GM23338 (cell line): Measurements from ENCODE around the gene ZNF276. TPM values are rescaled to one million over a fixed set of nuclear protein-coding genes. Genes with fewer than 3 reads are reported as not detected.

Experiments used
- ATAC-seq: fragments of 200-7000 bp; cut with Tn5 transposase; 3 replicates; pipeline ENCODE4 v1.9.1; 2020
- DNase-seq: peaks from one replicate; pipeline ENCODE4 v3.0.0-alpha.2; 2015; ENCODE audit warnings: low spot score
- H2AFZ ChIP-seq: fragments of 200-600 bp; sonication (generic); 2 replicates; pipeline ENCODE4 v1.8.0; 2016; ENCODE audit warnings: antibody characterized with exemption, mild to moderate bottlenecking, moderate library complexity
- H3F3A ChIP-seq: fragments of 200-600 bp; sonication (generic); replicated peaks from 2 replicates; pipeline ENCODE4 v1.8.0; 2017; ENCODE audit warnings: antibody characterized with exemption, mixed run types, low read depth
- H3K27ac ChIP-seq: fragments of 200-600 bp; sonication (generic); 2 replicates; pipeline ENCODE4 v1.6.1; 2016; ENCODE audit warnings: low read depth
- H3K27me3 ChIP-seq: fragments of 200-600 bp; sonication (generic); 2 replicates; pipeline ENCODE4 v1.8.0; 2016; ENCODE audit warnings: mild to moderate bottlenecking, mixed run types, moderate library complexity; ENCODE audit not compliant: insufficient read depth
- H3K36me3 ChIP-seq: fragments of 200-600 bp; sonication (generic); 2 replicates; pipeline ENCODE4 v1.8.0; 2016; ENCODE audit warnings: mild to moderate bottlenecking; ENCODE audit not compliant: insufficient read depth
- H3K4me1 ChIP-seq: fragments of 200-600 bp; sonication (generic); 2 replicates; pipeline ENCODE4 v1.8.0; 2016; ENCODE audit warnings: mild to moderate bottlenecking, moderate library complexity; ENCODE audit not compliant: insufficient read depth
- H3K4me2 ChIP-seq: fragments of 200-600 bp; sonication (generic); 2 replicates; pipeline ENCODE4 v1.7.1; 2017; ENCODE audit warnings: mixed run types
- H3K4me3 ChIP-seq: fragments of 200-600 bp; sonication (generic); 2 replicates; pipeline ENCODE4 v1.6.1; 2016; ENCODE audit warnings: mixed run types
- H3K79me2 ChIP-seq: fragments of 200-600 bp; sonication (generic); replicated peaks from 2 replicates; pipeline ENCODE4 v1.8.0; 2017; ENCODE audit warnings: mild to moderate bottlenecking; ENCODE audit not compliant: insufficient read depth
- H3K9me2 ChIP-seq: fragments of 200-600 bp; sonication (generic); 2 replicates; pipeline ENCODE4 v1.8.0; 2017; ENCODE audit not compliant: insufficient read depth
- H4K20me1 ChIP-seq: fragments of 200-600 bp; sonication (generic); replicated peaks from 2 replicates; pipeline ENCODE4 v1.8.0; 2017; ENCODE audit warnings: mild to moderate bottlenecking; ENCODE audit not compliant: insufficient read depth
- H3K27ac Mint-ChIP-seq: 2 replicates; pipeline ENCODE4 v1.8.0; 2020; ENCODE audit warnings: inconsistent platforms, mild to moderate bottlenecking, moderate library complexity, mixed read lengths
- H3K27me3 Mint-ChIP-seq: 3 replicates; pipeline ENCODE4 v1.8.0; 2022; ENCODE audit warnings: low read depth, mild to moderate bottlenecking, moderate library complexity, mixed read lengths, inconsistent platforms; ENCODE audit not compliant: insufficient read depth, poor library complexity
- H3K36me3 Mint-ChIP-seq: 3 replicates; pipeline ENCODE4 v1.8.0; 2021; ENCODE audit warnings: low read depth, mild to moderate bottlenecking, inconsistent platforms, moderate library complexity, mixed read lengths
- H3K4me1 Mint-ChIP-seq: 3 replicates; pipeline ENCODE4 v1.8.0; 2020; ENCODE audit warnings: mild to moderate bottlenecking, inconsistent platforms, mixed read lengths
- H3K4me3 Mint-ChIP-seq: 3 replicates; pipeline ENCODE4 v1.8.0; 2021; ENCODE audit warnings: moderate library complexity, mild to moderate bottlenecking, inconsistent platforms, mixed read lengths
- H3K9me3 Mint-ChIP-seq: 3 replicates; pipeline ENCODE4 v1.8.0; 2020; ENCODE audit warnings: moderate library complexity, mild to moderate bottlenecking, inconsistent platforms, mixed read lengths
- CREB1 ChIP-seq: fragments of 250-450 bp; sonication (Bioruptor Pico); IDR thresholded peaks from 2 replicates; pipeline ENCODE4 v1.5.0; 2020; ENCODE audit warnings: low read depth, mild to moderate bottlenecking, moderate library complexity
- CTCF ChIP-seq, 2 experiments: fragments of 200-600 bp in 1 of 2; sonication (generic) in 1 of 2; conservative IDR thresholded peaks; 2 replicates each; pipeline versions ENCODE4 v1.5.1 to v1.6.1; 2016 to 2017; ENCODE audit warnings: antibody characterized with exemption in 2 of 2, low read depth in 2 of 2, mild to moderate bottlenecking in 2 of 2, moderate library complexity in 1 of 2
- ETS1 ChIP-seq: IDR thresholded peaks from 2 replicates; pipeline ENCODE4 v1.6.1; 2016; ENCODE audit warnings: antibody characterized with exemption
- EZH2 ChIP-seq: fragments of 200-600 bp; sonication (generic); IDR thresholded peaks from one replicate; pipeline ENCODE4 v1.8.0; 2017; ENCODE audit warnings: antibody characterized with exemption, mild to moderate bottlenecking, low read depth; ENCODE audit not compliant: unreplicated experiment
- NANOG ChIP-seq: IDR thresholded peaks from 2 replicates; pipeline ENCODE4 v1.6.1; 2016; ENCODE audit warnings: antibody characterized with exemption, borderline replicate concordance
- REST ChIP-seq: IDR thresholded peaks from one replicate; pipeline ENCODE4 v1.6.1; 2018; ENCODE audit warnings: antibody characterized with exemption; ENCODE audit not compliant: unreplicated experiment
- STAT1 ChIP-seq: IDR thresholded peaks from one replicate; pipeline ENCODE4 v1.6.1; 2016; ENCODE audit warnings: antibody characterized with exemption; ENCODE audit not compliant: unreplicated experiment
- ZNF114 ChIP-seq: fragments of 250-450 bp; sonication (Bioruptor Pico); IDR thresholded peaks from 2 replicates; pipeline ENCODE4 v1.5.0; 2020; ENCODE audit warnings: mild to moderate bottlenecking, moderate library complexity
- ZNF331 ChIP-seq: fragments of 250-450 bp; sonication (Bioruptor Pico); IDR thresholded peaks from 2 replicates; pipeline ENCODE4 v1.5.0; 2020; ENCODE audit warnings: low read depth, mild to moderate bottlenecking, moderate library complexity
- ZNF462 ChIP-seq: fragments of 250-450 bp; sonication (Bioruptor Pico); IDR thresholded peaks from 2 replicates; pipeline ENCODE4 v1.5.0; 2020; ENCODE audit warnings: mild to moderate bottlenecking, moderate library complexity
- polyA plus RNA-seq: library from polyadenylated mRNA; unstranded; fragments of >200 nt; fragmentation: Nextera tagmentation; extraction: Ambion mirVana; gene quantifications from 2 replicates; pipeline ENCODE4 v1.2.1, GENCODE V29; 2016
- total RNA-seq: library from RNA; depleted of rRNA; stranded (reverse); fragments of >200 nt; shearing (Covaris generic); gene quantifications from 2 replicates; pipeline ENCODE4 v1.2.3, GENCODE V29; 2014

ZNF276 gene
- total and polyA plus RNA-seq, 2 experiments from 2014 or later, result 3.4 to 15.6 TPM

GRCh38 chr16:89711601-89712273, 9.6 kb upstream of the ZNF276 start (continued):
- TF ChIP-seq ZNF462 (CRISPR knock-in tag) (no peak), CREB1 (no peak), ETS1 (no peak)

- DNase-seq, result no peak
- H2AFZ ChIP-seq, result peak overlapping the region; percentile 91
- Mint-ChIP-seq H3K36me3 (peaks cover 29% of the 10 kb centered on the region), H3K4me3 (peak overlapping the region; percentile 86), H3K9me3 (no peaks in the 10 kb centered on the region), H3K27me3 (peaks cover 32% of the 10 kb centered on the region), H3K27ac (no peak overlapping the region), H3K4me1 (peaks cover 10% of the 10 kb centered on the region)
- peaks cover 20% of the 10 kb centered on the region for H4K20me1 ChIP-seq
- peak overlapping the region; percentile 92 for H3K4me3 ChIP-seq
- H3F3A ChIP-seq, result 0 out of 2 replicates have a peak, but pooled peaks cover 5% of the 10 kb centered on the region
- H3K27me3 ChIP-seq, result peaks cover 24% of the 10 kb centered on the region
- H3K36me3 ChIP-seq, result no peaks in the 10 kb centered on the region; the same call in 1 of the 2 replicates
- peak overlapping the region; percentile 88 for H3K4me2 ChIP-seq
- peaks cover 8% of the 10 kb centered on the region for H3K4me1 ChIP-seq
- H3K79me2 ChIP-seq, result peaks cover 6% of the 10 kb centered on the region
- H3K9me2 ChIP-seq, result no peaks in the 10 kb centered on the region
- no peak overlapping the region for H3K27ac ChIP-seq
- peak; percentile 3 for ATAC-seq
- no peak for TF ChIP-seq ETS1
- no peak for TF ChIP-seq ZNF114 (CRISPR knock-in tag)
- TF ChIP-seq ZNF331 (CRISPR knock-in tag), result no peak
- TF ChIP-seq CTCF (conservative IDR thresholded peaks at IDR 0.05; ENCODE audit: low read depth in 2 of 2), result no peak
- no peak for TF ChIP-seq EZH2
- TF ChIP-seq NANOG, result no peak
- TF ChIP-seq STAT1, result no peak
- no peak for TF ChIP-seq REST
Observed at GRCh38 chr16:89712274-89712781, 9.0 kb upstream of the ZNF276 start.
